Measurements from ENCODE around the gene KRTAP12-4.
"Not testable (repeated sequence)": the region's sequence is repeated elsewhere in the genome, so short reads cannot be mapped to it uniquely, and the experiment has no call there.

The KRTAP12-4 gene

GRCh38 chr21:44611551-44611950, 42.9 kb downstream of the KRTAP12-4 start:
- H3K27me3 Mint-ChIP-seq (ENCODE audit: low read depth): no peaks in the 10 kb centered on the region
- H3K9me3 Mint-ChIP-seq: peaks cover 31% of the 10 kb centered on the region
- H3K36me3 Mint-ChIP-seq (ENCODE audit: low read depth): no peaks in the 10 kb centered on the region
- DNase-seq (ENCODE audit: low spot score): no peak
- no peak overlapping the region for H3K4me3 Mint-ChIP-seq
- H3K27ac Mint-ChIP-seq: no peak overlapping the region
- H3K4me1 Mint-ChIP-seq (ENCODE audit: low read depth): no peaks in the 10 kb centered on the region

GRCh38 chr21:44610157-44610843, 44.2 kb downstream of the KRTAP12-4 start:
- not testable (repeated sequence) for H3K27me3 Mint-ChIP-seq (ENCODE audit: low read depth); H3K27ac Mint-ChIP-seq; H3K36me3 Mint-ChIP-seq (ENCODE audit: low read depth); H3K4me1 Mint-ChIP-seq (ENCODE audit: low read depth); DNase-seq (ENCODE audit: low spot score); H3K4me3 Mint-ChIP-seq
- peaks cover 31% of the 10 kb centered on the region for H3K9me3 Mint-ChIP-seq

- DNase-seq (ENCODE audit: low spot score): no peak
- no peaks in the 10 kb centered on the region for H3K36me3 Mint-ChIP-seq (ENCODE audit: low read depth)
- H3K9me3 Mint-ChIP-seq: peaks cover 31% of the 10 kb centered on the region
- H3K4me1 Mint-ChIP-seq (ENCODE audit: low read depth): no peaks in the 10 kb centered on the region
- peaks cover 12% of the 10 kb centered on the region for H3K27me3 Mint-ChIP-seq (ENCODE audit: low read depth)
- no peak overlapping the region for H3K27ac Mint-ChIP-seq
- H3K4me3 Mint-ChIP-seq: no peak overlapping the region
Observed at GRCh38 chr21:44609193-44609592, 45.3 kb downstream of the KRTAP12-4 start.

- no peaks in the 10 kb centered on the region for H3K4me1 Mint-ChIP-seq (ENCODE audit: low read depth)
Observed at GRCh38 chr21:44606495-44606894, 48.0 kb downstream of the KRTAP12-4 start.

More at GRCh38 chr21:44606495-44606894, 48.0 kb downstream of the KRTAP12-4 start:
- Mint-ChIP-seq H3K9me3 (peaks cover 26% of the 10 kb centered on the region), H3K36me3 (ENCODE audit: low read depth) (no peaks in the 10 kb centered on the region), H3K4me3 (no peak overlapping the region), H3K27ac (no peak overlapping the region), H3K27me3 (ENCODE audit: low read depth) (peaks cover 12% of the 10 kb centered on the region)
- no peak for DNase-seq (ENCODE audit: low spot score)

Data from T-helper 2 cell treated with Interferon-gamma antibody and Interleukin-4, amounts not matched to agents 5 μg/mL and 100 μg/mL, for 36 hours (primary cell).